GM12878 (cell line): ENCODE data around the gene PTPN13.

Experiments used
- ESRRA ChIP-seq: IDR thresholded peaks from 2 replicates; pipeline ENCODE4 v1.6.1; 2012; ENCODE audit warnings: mild to moderate bottlenecking, low read length, improper control_type of control experiment
- POLR2AphosphoS2 ChIP-seq: IDR thresholded peaks from 2 replicates; pipeline ENCODE4 v1.6.1; 2011; ENCODE audit warnings: low read depth, mild to moderate bottlenecking, low read length, improper control_type of control experiment, moderate library complexity
- TF ChIP-seq, protein P1 (sequence below): fragments of 450-650 bp; IDR thresholded peaks from 2 replicates; pipeline ENCODE4 v1.6.1; 2016; ENCODE audit warnings: mild to moderate bottlenecking, moderate library complexity, borderline replicate concordance
- TF ChIP-seq, protein P2 (sequence below): fragments of 450-650 bp; IDR thresholded peaks from 2 replicates; pipeline ENCODE4 v1.6.1; 2017; ENCODE audit warnings: mild to moderate bottlenecking
- TF ChIP-seq, protein P3 (sequence below): IDR thresholded peaks from 2 replicates; pipeline ENCODE4 v1.6.1; 2011; ENCODE audit warnings: borderline replicate concordance, low read depth, mild to moderate bottlenecking, moderate library complexity, mixed read lengths, low read length; ENCODE audit not compliant: insufficient read depth; ENCODE audit errors: extremely low read length
- TF ChIP-seq, protein P4 (sequence below), 3 experiments: IDR thresholded peaks in 2 of 3; conservative IDR thresholded peaks in 1 of 3; 2 replicates each; pipeline ENCODE4 v1.5.1; 2011; ENCODE audit warnings: low read depth in 3 of 3, low read length in 3 of 3, mild to moderate bottlenecking in 3 of 3, control low read depth in 2 of 3, moderate library complexity in 2 of 3, inconsistent platforms in 1 of 3, mixed read lengths in 1 of 3; ENCODE audit not compliant: control insufficient read depth in 2 of 3, insufficient read depth in 1 of 3; ENCODE audit errors: extremely low read depth in 1 of 3

DNA sequence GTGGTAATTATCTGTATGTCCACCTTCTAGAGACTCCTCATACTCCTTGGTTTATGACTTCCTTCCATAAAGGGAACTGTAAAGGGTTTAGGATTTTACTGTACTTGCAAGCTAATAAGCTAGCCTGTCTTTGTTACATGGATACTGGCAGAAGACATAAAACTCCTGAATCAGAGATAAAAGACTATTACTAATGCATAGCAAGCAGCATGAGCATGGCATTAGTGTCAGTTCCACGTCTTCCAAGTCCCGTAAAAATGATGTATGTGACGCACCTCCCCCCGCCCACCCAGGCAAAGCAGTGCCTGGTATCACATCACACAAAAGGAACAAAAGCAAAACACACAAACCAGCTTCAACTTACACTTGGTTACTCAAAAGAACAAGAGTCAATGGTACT lies 184.1 kb downstream of the PTPN13 start:
- TF ChIP-seq ESRRA (no peak), POLR2AphosphoS2 (no peak)
- TF ChIP-seq, protein P1, sequence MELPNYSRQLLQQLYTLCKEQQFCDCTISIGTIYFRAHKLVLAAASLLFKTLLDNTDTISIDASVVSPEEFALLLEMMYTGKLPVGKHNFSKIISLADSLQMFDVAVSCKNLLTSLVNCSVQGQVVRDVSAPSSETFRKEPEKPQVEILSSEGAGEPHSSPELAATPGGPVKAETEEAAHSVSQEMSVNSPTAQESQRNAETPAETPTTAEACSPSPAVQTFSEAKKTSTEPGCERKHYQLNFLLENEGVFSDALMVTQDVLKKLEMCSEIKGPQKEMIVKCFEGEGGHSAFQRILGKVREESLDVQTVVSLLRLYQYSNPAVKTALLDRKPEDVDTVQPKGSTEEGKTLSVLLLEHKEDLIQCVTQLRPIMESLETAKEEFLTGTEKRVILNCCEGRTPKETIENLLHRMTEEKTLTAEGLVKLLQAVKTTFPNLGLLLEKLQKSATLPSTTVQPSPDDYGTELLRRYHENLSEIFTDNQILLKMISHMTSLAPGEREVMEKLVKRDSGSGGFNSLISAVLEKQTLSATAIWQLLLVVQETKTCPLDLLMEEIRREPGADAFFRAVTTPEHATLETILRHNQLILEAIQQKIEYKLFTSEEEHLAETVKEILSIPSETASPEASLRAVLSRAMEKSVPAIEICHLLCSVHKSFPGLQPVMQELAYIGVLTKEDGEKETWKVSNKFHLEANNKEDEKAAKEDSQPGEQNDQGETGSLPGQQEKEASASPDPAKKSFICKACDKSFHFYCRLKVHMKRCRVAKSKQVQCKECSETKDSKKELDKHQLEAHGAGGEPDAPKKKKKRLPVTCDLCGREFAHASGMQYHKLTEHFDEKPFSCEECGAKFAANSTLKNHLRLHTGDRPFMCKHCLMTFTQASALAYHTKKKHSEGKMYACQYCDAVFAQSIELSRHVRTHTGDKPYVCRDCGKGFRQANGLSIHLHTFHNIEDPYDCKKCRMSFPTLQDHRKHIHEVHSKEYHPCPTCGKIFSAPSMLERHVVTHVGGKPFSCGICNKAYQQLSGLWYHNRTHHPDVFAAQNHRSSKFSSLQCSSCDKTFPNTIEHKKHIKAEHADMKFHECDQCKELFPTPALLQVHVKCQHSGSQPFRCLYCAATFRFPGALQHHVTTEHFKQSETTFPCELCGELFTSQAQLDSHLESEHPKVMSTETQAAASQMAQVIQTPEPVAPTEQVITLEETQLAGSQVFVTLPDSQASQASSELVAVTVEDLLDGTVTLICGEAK, result no peak
- TF ChIP-seq, protein P2, sequence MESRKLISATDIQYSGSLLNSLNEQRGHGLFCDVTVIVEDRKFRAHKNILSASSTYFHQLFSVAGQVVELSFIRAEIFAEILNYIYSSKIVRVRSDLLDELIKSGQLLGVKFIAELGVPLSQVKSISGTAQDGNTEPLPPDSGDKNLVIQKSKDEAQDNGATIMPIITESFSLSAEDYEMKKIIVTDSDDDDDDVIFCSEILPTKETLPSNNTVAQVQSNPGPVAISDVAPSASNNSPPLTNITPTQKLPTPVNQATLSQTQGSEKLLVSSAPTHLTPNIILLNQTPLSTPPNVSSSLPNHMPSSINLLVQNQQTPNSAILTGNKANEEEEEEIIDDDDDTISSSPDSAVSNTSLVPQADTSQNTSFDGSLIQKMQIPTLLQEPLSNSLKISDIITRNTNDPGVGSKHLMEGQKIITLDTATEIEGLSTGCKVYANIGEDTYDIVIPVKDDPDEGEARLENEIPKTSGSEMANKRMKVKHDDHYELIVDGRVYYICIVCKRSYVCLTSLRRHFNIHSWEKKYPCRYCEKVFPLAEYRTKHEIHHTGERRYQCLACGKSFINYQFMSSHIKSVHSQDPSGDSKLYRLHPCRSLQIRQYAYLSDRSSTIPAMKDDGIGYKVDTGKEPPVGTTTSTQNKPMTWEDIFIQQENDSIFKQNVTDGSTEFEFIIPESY, result no peak
- TF ChIP-seq, protein P3, sequence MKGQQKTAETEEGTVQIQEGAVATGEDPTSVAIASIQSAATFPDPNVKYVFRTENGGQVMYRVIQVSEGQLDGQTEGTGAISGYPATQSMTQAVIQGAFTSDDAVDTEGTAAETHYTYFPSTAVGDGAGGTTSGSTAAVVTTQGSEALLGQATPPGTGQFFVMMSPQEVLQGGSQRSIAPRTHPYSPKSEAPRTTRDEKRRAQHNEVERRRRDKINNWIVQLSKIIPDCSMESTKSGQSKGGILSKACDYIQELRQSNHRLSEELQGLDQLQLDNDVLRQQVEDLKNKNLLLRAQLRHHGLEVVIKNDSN, result no peak
- TF ChIP-seq, protein P4, sequence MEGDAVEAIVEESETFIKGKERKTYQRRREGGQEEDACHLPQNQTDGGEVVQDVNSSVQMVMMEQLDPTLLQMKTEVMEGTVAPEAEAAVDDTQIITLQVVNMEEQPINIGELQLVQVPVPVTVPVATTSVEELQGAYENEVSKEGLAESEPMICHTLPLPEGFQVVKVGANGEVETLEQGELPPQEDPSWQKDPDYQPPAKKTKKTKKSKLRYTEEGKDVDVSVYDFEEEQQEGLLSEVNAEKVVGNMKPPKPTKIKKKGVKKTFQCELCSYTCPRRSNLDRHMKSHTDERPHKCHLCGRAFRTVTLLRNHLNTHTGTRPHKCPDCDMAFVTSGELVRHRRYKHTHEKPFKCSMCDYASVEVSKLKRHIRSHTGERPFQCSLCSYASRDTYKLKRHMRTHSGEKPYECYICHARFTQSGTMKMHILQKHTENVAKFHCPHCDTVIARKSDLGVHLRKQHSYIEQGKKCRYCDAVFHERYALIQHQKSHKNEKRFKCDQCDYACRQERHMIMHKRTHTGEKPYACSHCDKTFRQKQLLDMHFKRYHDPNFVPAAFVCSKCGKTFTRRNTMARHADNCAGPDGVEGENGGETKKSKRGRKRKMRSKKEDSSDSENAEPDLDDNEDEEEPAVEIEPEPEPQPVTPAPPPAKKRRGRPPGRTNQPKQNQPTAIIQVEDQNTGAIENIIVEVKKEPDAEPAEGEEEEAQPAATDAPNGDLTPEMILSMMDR (IDR thresholded peaks at IDR 0.05 in 2 of 3, conservative IDR thresholded peaks at IDR 0.05 in 1 of 3; ENCODE audit: control insufficient read depth in 2 of 3, extremely low read depth in 1 of 3, insufficient read depth in 1 of 3, low read depth in 3 of 3, low read length in 3 of 3), result no peak
